Activated CD4-positive, alpha-beta T cell treated with anti-CD3 and anti-CD28 coated beads for 48 hours (primary cell): ENCODE data around the gene LEKR1.

ENCODE experiments used
- DNase-seq: peaks from one replicate; pipeline ENCODE4 v3.0.0-alpha.2; 2020

Gene LEKR1

GRCh38 chr3:157086060-157086750 lies 260.1 kb downstream of the LEKR1 start:
- DNase-seq: no peak

GRCh38 chr3:157086775-157087174 lies 260.6 kb downstream of the LEKR1 start:
- DNase-seq: no peak

- DNase-seq: no peak
These were observed 261.2 kb downstream of the LEKR1 start for GRCh38 chr3:157087373-157087772.

GRCh38 chr3:157087780-157088600 lies 261.8 kb downstream of the LEKR1 start:
- DNase-seq: no peak

- DNase-seq: peak; percentile 96
These were observed 262.7 kb downstream of the LEKR1 start for GRCh38 chr3:157088601-157089454.

GRCh38 chr3:157089455-157090221 lies 263.5 kb downstream of the LEKR1 start:
- peak; percentile 50 for DNase-seq

- no peak for DNase-seq
These were observed 265.1 kb downstream of the LEKR1 start for GRCh38 chr3:157091083-157091833.

GRCh38 chr3:157092230-157092629 lies 266.1 kb downstream of the LEKR1 start:
- no peak for DNase-seq

- peak; percentile 44 for DNase-seq
These were observed 266.9 kb downstream of the LEKR1 start for GRCh38 chr3:157093096-157093495.

- no peak for DNase-seq
These were observed 268.1 kb downstream of the LEKR1 start for GRCh38 chr3:157094301-157094700.

GRCh38 chr3:157094751-157095480 lies 268.8 kb downstream of the LEKR1 start:
- no peak for DNase-seq
